Stimulated activated naive CD8-positive, alpha-beta T cell treated with anti-CD3 and anti-CD28 coated beads, Interleukin-15, amount 100 ng/mL, for 72 hours (primary cell): ENCODE data around the gene GRHL1.
"Not testable (repeated sequence)": the region's sequence is repeated elsewhere in the genome, so short reads cannot be mapped to it uniquely, and the experiment has no call there.

Experiments used
- ATAC-seq: fragments of 150-1000 bp; cut with Tn5 transposase; 2 replicates; pipeline ENCODE4 v1.10.0; 2021; ENCODE audit warnings: mild to moderate bottlenecking, moderate library complexity
- DNase-seq, 2 donors: peaks; one replicate each; pipeline ENCODE4 v3.0.0; 2021 to 2022
- H3K27ac Mint-ChIP-seq, 2 donors: one replicate each; pipeline ENCODE4 v1.8.0; 2022; ENCODE audit warnings: mild to moderate bottlenecking in 2 of 2, mixed read lengths in 2 of 2, moderate library complexity in 2 of 2
- H3K27me3 Mint-ChIP-seq: one replicate; pipeline ENCODE4 v1.8.0; 2022; ENCODE audit warnings: mixed read lengths
- H3K4me1 Mint-ChIP-seq: one replicate; pipeline ENCODE4 v1.8.0; 2022; ENCODE audit warnings: mild to moderate bottlenecking, mixed read lengths
- H3K4me3 Mint-ChIP-seq, 2 donors: one replicate each; pipeline ENCODE4 v1.8.0; 2022; ENCODE audit warnings: mild to moderate bottlenecking in 2 of 2, mixed read lengths in 2 of 2, moderate library complexity in 1 of 2
- H3K9me3 Mint-ChIP-seq, 2 donors: one replicate each; pipeline ENCODE4 v1.8.0; 2022; ENCODE audit warnings: mixed read lengths in 2 of 2

Gene GRHL1

DNA sequence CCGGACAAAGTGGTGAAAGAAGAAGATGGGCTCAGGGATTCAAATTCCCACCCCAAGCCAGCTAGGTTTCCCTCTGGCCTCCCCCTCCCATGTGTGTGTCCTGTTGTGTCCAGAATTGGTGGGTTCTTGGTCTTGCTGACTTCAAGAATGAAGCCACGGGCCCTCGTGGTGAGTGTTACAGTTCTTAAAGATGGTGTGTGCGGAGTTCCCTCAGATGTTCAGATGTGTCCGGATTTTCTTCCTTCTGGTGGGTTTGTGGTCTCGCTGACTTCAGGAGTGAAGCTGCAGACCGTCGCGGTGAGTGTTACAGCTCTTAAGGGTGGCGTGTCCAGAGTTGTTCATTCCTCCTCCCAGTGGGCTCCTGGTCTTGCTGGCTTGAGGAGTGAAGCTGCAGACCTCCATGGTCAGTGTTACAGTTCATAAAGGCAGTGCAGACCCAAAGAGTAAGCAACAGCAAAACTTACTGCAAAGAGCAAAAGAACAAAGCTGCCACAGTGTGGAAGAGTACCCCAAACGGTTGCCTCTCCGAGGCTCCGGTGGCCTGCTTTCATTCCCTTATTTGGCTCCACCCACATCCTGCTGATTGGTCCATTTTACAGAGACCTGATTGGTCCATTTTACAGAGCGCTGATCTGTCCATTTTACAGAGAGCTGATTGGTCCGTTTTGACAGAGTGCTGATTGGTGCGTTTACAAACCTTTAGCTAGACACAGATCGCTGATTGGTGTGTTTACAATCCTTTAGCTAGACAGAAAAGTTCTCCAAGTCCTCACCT lies 54.2 kb downstream of the GRHL1 start:
- no peak for ATAC-seq
- Mint-ChIP-seq H3K4me1 (no peaks in the 10 kb centered on the region), H3K4me3 (no peak overlapping the region), H3K27me3 (peaks cover 43% of the 10 kb centered on the region), H3K9me3 (no peaks in the 10 kb centered on the region), H3K27ac (peak overlapping the region in 1 of 2 donors; percentile 79)
- DNase-seq, result no peak

DNA sequence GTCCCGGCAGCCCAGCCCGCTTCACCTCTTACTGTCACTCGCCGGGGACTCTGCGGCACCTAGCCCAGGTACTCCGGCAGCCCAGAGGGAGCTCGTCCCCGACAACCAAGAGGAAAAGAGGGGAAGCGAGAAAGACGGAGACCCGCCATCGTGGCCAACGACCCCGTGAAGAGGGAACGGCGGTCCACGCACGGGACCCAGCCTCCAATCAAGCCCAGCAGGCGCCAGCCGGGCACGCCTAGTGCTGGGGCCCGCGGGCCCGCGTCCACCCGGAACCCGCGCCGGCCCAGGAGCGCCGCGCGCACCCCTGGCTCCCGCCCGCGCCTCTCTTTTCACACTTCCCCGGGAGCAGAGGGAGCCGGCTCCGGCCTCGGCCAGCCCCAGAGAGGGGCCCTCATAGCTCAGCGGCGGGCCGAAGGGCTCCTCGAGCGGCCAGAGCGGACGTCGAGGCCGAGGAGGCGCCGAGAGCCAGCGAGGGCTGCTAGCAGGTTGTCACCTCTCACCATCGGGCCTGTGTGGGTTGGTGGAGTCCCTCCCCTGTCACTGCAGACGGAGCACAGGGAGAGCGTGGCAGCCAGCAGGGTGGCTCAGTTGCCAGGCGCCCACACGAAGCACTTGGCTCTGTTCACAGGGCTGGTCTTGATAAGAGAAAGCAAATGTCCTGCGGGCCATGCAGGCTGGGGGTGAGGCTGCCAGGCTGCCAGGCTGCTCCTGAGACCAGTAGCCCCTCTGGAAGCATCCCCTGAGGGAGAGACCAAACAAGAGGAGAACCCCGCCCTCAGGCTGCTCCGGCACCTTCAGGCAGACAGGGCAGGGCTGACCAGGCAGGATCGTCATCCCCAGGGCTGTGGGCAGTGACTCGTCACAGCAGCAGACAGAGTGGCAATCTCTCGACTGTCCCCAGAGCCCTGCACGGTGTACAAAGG lies 55.0 kb downstream of the GRHL1 start:
- DNase-seq (no peak), ATAC-seq (peak; percentile 48)
- peaks cover 43% of the 10 kb centered on the region for H3K27me3 Mint-ChIP-seq
- H3K4me3 Mint-ChIP-seq, result no peak overlapping the region
- no peak overlapping the region for H3K27ac Mint-ChIP-seq
- H3K9me3 Mint-ChIP-seq, result no peaks in the 10 kb centered on the region
- no peaks in the 10 kb centered on the region for H3K4me1 Mint-ChIP-seq

DNA sequence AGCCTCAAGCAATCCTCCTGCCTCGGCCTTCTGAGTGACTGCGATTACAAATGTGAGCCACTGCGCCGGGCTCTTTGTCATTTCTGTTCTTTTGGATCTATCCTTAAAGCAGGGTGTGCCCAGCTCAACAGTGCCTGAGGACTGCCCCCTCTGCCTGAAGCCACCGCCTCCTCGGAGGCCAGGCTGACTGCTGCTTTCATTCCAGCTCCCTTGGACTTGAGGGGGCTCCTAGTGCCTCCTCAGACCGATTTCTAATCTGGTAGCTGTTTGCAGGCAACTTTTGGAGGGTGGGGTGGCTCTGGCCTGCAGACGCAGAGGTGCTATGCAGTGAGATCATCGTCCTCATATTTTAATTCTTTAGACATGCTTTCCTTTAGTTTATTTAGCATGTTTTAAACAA lies 55.9 kb downstream of the GRHL1 start:
- no peaks in the 10 kb centered on the region for H3K4me1 Mint-ChIP-seq
- H3K9me3 Mint-ChIP-seq, result no peaks in the 10 kb centered on the region
- ATAC-seq, result no peak
- no peak overlapping the region for H3K27ac Mint-ChIP-seq
- no peak overlapping the region for H3K4me3 Mint-ChIP-seq
- DNase-seq, result no peak
- peaks cover 43% of the 10 kb centered on the region for H3K27me3 Mint-ChIP-seq

DNA sequence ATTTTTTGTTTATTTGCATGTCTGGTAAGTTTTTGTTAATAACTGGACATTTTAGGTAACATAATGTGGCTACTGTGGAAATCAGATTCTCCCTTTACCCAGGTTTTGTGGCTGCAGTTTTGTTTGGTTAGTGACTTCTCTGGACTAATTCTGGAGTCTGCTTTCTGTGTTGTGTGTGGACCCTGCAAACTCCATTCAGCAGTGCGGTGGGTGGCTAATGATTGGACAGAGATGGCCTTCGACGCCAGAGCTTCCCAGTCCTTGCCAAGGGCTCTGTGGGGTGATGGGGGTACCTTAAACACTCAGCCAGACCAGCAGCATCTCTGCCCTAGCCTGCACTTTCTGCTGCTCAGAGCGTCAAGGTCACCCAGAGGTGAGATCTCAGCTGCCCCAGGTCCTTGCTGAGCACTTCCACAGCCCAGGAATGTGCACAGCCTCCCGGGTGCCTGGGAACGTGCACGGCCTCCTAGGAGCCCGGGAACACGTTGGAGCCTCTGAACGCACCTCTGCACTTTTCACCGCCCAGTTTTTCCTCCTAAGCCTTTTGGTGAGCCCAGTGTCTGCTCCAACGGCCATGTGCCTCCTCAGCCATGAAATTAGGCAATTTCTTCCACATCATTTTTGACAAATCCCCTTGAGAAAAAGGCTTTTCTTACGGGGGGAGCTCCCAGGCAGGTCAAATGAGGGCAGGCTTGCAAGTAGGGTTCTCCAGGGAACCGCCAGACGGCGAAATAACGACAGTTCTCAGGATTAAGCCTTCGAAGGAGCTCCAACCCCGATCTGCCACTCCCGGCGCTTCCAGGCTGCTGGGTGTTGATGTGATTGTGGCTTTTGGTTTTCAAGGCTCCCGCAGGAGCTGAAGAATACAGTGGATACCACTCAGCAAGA lies 56.7 kb downstream of the GRHL1 start:
- no peaks in the 10 kb centered on the region for H3K4me1 Mint-ChIP-seq
- H3K27ac Mint-ChIP-seq, result no peak overlapping the region
- H3K9me3 Mint-ChIP-seq, result no peaks in the 10 kb centered on the region
- no peak overlapping the region for H3K4me3 Mint-ChIP-seq
- peaks cover 43% of the 10 kb centered on the region for H3K27me3 Mint-ChIP-seq
- ATAC-seq, result no peak
- no peak for DNase-seq

DNA sequence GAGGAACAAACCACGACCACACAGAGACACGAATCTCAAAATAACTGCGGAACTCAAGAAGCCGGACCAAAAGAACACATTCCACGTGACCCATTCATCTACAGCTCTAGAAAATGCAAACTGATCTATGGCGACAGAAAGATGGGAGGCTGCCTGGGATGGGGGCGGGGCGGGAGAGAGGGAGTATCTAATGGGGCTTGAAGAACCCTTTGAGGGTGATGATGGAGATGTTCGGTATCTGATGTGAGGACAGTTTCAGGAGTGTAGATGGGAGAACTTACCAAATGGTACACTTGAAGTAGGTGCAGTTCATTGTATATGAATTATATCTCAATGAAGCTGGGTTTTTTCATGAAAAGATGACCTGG lies 57.3 kb downstream of the GRHL1 start:
- ATAC-seq, result no peak
- H3K27ac Mint-ChIP-seq, result no peak overlapping the region

DNA sequence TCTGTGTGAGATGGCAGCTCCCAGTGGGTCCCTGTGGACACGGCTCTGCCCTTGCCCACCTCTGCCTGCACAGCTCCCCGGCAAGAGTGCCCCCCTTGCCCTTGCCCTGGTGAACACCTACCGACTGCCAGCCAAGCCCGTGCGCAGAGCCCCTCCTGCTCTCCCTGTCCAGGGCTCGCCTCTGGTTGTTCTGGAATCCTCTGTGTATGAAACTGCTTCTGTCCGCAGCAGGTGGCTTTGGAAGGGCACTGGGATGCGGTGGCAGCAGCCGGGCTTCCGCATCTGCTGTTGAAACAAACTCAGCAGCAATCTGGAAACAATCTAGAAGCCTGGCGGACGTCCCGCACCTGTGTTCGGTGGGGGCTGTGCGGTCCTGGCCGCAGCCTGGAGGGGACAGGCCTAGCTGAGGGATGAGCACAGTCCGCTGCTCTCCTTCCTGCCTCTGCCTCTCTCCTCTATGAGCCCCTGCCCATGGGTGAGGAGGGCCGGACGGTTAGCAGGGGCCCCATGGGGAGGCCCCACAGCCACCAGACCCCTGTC lies 57.8 kb downstream of the GRHL1 start:
- no peak for ATAC-seq
- DNase-seq, result no peak
- Mint-ChIP-seq H3K27me3 (peaks cover 42% of the 10 kb centered on the region), H3K4me1 (no peaks in the 10 kb centered on the region), H3K27ac (no peak overlapping the region), H3K9me3 (no peaks in the 10 kb centered on the region), H3K4me3 (no peak overlapping the region)

More for the DNA sequence above, 57.3 kb downstream of the GRHL1 start:
- no peak for DNase-seq
- peaks cover 43% of the 10 kb centered on the region for H3K27me3 Mint-ChIP-seq
- no peaks in the 10 kb centered on the region for H3K9me3 Mint-ChIP-seq
- no peaks in the 10 kb centered on the region for H3K4me1 Mint-ChIP-seq
- no peak overlapping the region for H3K4me3 Mint-ChIP-seq

DNA sequence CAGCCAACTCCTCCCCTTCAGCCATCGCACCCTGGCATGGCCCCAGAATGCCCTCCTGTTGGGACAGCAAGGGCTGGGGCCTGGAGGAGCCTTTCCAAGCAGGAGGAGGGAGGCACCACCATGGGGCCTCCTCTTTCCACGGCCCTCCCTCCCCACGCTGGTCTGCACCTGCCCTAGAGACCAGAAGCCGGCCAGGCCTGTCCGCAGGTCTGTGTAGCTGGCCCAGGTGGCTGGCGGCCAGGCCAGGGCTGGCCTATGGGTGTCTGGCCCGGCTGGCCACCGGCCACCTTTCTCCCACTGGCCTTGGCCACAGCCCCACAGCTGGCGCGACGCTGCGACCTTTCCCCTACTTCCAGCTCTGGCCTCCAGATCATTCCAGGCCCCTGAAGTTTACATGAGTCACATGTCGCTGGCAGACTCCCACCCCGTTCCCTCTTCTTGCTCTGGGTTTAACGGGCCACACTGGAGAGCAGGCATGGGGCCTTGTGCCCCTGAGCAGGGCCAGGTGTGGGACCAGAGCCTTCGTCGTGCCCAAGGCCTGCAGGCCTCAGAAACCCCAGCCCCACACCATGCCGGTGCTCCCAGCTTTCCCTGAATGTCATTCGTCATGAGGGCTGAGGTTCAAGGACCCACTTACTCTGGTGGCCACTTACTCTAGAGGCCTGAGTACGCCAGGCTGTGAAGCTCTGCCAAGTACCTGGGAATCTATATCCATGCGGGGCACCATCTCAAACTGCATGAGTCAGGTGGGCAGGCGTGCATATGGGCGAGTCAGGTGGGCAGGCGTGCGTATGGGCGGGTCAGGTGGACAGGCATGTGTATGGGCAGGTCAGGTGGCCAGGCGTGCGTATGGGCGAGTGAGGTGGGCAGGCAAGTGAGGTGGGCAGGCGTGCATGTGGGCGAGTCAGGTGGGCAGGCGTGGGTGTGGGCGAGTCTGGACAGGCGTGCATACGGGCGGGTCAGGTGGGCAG lies 58.6 kb downstream of the GRHL1 start:
- peaks cover 34% of the 10 kb centered on the region for H3K27me3 Mint-ChIP-seq
- H3K9me3 Mint-ChIP-seq, result no peaks in the 10 kb centered on the region
- no peak overlapping the region for H3K27ac Mint-ChIP-seq
- DNase-seq (no peak), ATAC-seq (no peak)
- no peaks in the 10 kb centered on the region for H3K4me1 Mint-ChIP-seq
- no peak overlapping the region for H3K4me3 Mint-ChIP-seq

DNA sequence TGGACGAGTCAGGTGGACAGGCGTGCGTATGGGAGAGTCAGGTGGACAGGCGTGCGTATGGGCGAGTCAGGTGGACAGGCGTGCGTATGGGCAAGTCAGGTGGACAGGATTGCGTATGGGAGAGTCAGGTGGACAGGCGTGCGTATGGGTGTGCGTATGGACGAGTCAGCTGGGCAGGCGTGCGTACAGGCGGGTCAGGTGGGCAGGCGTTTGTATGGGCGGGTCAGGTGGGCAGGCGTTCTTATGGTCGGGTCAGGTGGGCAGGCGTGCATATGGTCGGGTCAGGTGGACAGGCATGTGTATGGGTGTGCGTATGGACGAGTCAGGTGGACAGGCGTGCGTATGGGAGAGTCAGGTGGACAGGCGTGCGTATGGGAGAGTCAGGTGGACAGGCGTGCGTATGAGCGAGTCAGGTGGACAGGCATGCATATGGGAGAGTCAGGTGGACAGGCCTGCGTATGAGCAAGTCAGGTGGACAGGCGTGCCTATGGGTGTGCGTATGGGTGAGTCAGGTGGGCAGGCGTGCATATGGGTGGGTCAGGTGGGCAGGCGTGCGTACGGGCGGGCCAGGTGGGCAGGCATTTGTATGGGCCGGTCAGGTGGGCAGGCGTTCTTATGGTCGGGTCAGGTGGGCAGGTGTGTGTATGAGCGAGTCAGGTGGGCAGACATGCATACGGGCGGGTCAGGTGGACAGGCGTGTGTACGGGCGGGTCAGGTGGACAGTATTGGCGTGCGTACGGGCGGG lies 59.5 kb downstream of the GRHL1 start:
- ATAC-seq, H3K9me3 Mint-ChIP-seq, DNase-seq, H3K27ac Mint-ChIP-seq, H3K4me3 Mint-ChIP-seq, H3K4me1 Mint-ChIP-seq: not testable (repeated sequence)
- peaks cover 25% of the 10 kb centered on the region for H3K27me3 Mint-ChIP-seq

DNA sequence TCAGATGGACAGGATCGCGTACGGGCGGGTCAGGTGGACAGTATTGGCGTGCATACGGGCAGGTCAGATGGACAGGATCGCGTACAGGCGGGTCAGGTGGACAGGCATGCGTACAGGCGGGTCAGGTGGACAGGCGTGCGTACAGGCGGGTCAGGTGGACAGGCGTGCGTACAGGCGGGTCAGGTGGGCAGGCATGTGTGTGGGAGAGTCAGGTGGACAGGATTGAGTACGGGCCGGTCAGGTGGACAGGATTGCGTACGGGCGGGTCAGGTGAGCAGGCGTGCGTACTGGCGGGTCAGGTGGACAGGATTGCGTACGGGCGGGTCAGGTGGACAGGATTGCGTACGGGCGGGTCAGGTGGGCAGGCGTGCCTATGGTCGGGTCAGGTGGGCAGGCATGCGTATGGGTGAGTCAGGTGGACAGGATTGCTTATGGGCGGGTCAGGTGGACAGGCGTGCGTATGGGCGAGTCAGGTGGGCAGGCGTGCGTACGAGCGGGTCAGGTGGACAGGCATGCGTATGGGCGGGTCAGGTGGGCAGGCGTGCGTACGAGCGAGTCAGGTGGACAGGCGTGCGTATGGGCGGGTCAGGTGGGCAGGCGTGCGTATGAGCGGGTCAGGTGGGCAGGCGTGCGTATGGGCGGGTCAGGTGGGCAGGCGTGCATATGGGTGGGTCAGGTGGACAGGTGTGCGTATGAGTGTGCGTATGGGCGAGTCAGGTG lies 60.3 kb downstream of the GRHL1 start:
- ATAC-seq, result peak; percentile 41
- peaks cover 18% of the 10 kb centered on the region for H3K27me3 Mint-ChIP-seq
- H3K4me1 Mint-ChIP-seq, H3K27ac Mint-ChIP-seq, H3K4me3 Mint-ChIP-seq, DNase-seq, H3K9me3 Mint-ChIP-seq: not testable (repeated sequence)

DNA sequence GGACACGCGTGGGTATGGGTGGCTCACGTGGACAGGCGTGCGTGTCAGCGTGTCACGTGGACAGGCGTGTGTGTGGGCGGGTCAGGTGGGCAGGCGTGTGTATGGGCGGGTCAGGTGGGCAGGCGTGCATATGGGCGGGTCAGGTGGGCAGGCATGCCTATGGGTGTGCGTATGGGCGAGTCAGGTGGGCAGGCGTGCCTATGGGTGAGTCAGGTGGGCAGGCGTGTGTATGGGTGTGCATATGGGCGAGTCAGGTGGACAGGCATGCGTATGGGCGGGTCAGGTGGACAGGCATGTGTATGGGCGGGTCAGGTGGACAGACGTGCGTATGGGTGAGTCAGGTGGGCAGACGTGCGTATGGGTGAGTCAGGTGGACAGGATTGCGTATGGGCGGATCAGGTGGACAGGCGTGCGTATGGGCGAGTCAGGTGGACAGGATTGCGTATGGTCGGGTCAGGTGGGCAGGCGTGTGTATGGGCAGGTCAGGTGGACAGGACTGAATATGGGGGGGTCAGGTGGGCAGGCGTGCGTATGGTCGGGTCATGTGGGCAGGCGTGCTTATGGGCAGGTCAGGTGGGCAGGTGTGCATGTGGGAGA lies 61.0 kb downstream of the GRHL1 start:
- H3K9me3 Mint-ChIP-seq, H3K4me1 Mint-ChIP-seq, ATAC-seq, DNase-seq, H3K27ac Mint-ChIP-seq, H3K4me3 Mint-ChIP-seq: not testable (repeated sequence)
- peaks cover 11% of the 10 kb centered on the region for H3K27me3 Mint-ChIP-seq

DNA sequence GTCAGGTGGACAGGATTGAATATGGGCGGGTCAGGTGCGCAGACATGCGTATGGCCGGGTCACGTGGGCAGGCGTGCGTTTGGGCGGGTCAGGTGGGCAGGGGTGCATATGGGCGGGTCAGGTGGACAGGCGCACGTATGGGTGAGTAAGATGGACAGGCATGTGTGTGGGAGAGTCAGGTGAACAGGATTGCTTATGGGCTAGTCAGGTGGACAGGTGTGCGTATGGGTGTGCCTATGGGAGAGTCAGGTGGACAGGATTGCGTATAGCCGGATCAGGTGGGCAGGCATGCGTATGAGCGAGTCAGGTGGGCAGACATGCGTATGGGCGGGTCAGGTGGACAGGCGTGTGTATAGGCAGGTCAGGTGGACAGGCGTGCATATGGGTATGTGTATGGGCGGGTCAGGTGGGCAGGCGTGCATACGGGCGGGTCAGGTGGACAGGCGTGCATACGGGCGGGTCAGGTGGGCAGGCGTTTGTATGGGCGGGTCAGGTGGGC lies 61.5 kb downstream of the GRHL1 start:
- Mint-ChIP-seq H3K27ac (no peak overlapping the region), H3K27me3 (peaks cover 5% of the 10 kb centered on the region), H3K9me3 (peaks cover 0 to 5% of the 10 kb centered on the region in 2 donors), H3K4me3 (no peak overlapping the region), H3K4me1 (no peaks in the 10 kb centered on the region)
- peak; percentile 38 for ATAC-seq
- DNase-seq, result no peak

DNA sequence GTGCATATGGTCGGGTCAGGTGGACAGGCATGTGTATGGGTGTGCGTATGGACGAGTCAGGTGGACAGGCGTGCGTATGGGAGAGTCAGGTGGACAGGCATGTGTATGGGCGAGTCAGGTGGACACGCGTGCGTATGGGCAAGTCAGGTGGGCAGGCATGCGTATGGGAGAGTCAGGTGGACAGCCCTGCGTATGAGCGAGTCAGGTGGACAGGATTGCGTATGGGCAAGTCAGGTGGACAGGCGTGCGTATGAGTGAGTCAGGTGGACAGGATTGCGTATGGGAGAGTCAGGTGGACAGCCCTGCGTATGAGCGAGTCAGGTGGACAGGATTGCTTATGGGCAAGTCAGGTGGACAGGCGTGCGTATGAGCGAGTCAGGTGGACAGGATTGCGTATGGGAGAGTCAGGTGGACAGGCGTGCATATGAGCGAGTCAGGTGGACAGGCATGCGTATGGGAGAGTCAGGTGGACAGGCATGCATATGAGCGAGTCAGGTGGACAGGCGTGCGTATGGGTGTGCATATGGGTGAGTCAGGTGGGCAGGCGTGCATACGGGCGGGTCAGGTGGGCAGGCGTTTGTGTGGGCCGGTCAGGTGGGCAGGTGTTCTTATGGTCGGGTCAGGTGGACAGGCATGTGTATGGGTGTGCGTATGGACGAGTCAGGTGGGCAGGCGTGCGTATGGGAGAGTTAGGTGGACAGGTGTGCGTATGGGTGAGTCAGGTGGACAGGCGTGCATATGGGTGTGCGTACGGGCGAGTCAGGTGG lies 62.3 kb downstream of the GRHL1 start:
- not testable (repeated sequence) for H3K4me3 Mint-ChIP-seq, H3K4me1 Mint-ChIP-seq, H3K27ac Mint-ChIP-seq, ATAC-seq, H3K27me3 Mint-ChIP-seq, H3K9me3 Mint-ChIP-seq, DNase-seq
